ENCODE measurements around the gene LYST. TPM values are rescaled to one million over a fixed set of nuclear protein-coding genes. Genes with fewer than 3 reads are reported as not detected.

Gene LYST
- total and polyA plus RNA-seq, 7 donors, result 6.6 to 53.2 (median 21.9) TPM

DNA sequence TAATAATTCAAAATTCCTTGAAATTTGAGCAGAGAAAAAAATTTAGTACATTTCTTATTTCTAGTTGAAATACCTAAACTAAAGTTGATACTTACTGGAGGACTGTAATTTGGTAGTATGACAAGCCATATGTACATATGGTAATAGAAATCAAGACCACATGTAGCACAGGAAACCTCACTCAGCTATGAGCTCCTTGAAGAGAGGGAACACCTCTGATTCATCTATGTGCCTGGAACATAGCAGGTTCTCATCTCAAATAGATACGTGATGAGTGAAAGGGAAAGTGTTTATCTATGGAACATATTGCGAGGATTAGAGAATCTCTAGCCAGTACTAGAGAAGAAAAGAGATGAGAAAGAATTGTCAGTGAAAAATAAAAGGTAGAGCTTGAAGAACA lies 169.2 kb downstream of the LYST start:
- H3K9me3 ChIP-seq, result no peaks in the 10 kb centered on the region
- H3K4me3 ChIP-seq, result no peak overlapping the region
- H3K36me3 ChIP-seq, result peaks cover 11 to 75% (median 30%) of the 10 kb centered on the region in 4 donors
- DNase-seq, result no peak
- no peak overlapping the region for H3K27ac ChIP-seq
- 79 to 89% methylated on average over 2 of the region's 2 CpGs for WGBS, 2 donors
- no peaks in the 10 kb centered on the region for H3K4me1 ChIP-seq
- no peaks in the 10 kb centered on the region for H3K27me3 ChIP-seq
- TF ChIP-seq POLR2A (IDR thresholded peaks at IDR 0.05), result no peak
- TF ChIP-seq, protein P1, sequence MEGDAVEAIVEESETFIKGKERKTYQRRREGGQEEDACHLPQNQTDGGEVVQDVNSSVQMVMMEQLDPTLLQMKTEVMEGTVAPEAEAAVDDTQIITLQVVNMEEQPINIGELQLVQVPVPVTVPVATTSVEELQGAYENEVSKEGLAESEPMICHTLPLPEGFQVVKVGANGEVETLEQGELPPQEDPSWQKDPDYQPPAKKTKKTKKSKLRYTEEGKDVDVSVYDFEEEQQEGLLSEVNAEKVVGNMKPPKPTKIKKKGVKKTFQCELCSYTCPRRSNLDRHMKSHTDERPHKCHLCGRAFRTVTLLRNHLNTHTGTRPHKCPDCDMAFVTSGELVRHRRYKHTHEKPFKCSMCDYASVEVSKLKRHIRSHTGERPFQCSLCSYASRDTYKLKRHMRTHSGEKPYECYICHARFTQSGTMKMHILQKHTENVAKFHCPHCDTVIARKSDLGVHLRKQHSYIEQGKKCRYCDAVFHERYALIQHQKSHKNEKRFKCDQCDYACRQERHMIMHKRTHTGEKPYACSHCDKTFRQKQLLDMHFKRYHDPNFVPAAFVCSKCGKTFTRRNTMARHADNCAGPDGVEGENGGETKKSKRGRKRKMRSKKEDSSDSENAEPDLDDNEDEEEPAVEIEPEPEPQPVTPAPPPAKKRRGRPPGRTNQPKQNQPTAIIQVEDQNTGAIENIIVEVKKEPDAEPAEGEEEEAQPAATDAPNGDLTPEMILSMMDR (IDR thresholded peaks at IDR 0.05), result no peak
- no peak for TF ChIP-seq EP300 (IDR thresholded peaks at IDR 0.05)
- intact Hi-C loops (cut with DNase I), result no loop called here

DNA sequence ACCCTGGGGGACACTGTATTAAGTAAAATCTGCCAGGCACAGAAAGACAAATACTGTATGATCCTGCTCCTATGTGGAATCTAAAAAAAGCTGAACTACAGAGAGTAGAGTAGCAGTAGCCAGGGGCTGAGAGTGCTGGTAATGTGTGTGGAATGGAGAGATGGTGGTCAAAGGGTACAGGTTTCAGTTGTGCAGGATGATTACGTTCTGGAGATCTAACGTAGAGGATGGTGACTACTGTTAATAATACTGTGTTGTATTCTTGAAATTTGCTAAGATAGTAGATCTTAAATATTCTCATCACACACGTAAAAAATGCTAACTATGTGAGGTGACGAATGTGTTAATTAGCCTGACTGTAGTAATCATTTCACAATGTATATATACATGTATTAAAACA lies 177.3 kb downstream of the LYST start:
- Histone ChIP-seq H3K27ac (no peak overlapping the region), H3K27me3 (no peaks in the 10 kb centered on the region), H3K4me1 (no peaks in the 10 kb centered on the region), H3K36me3 (peaks cover 0 to 81% (median 23%) of the 10 kb centered on the region in 4 donors), H3K4me3 (no peak overlapping the region), H3K9me3 (no peaks in the 10 kb centered on the region)
- WGBS, 2 donors, result 97 to 98% methylated on average over 4 of the region's 4 CpGs
- no peak for TF ChIP-seq POLR2A (IDR thresholded peaks at IDR 0.05)
- TF ChIP-seq POLR2AphosphoS5 (IDR thresholded peaks at IDR 0.05), result no peak
- TF ChIP-seq, protein P1 (IDR thresholded peaks at IDR 0.05), result no peak
- no peak for TF ChIP-seq EP300 (IDR thresholded peaks at IDR 0.05)
- DNase-seq, result no peak
- intact Hi-C loops (cut with DNase I), result no loop called here

DNA sequence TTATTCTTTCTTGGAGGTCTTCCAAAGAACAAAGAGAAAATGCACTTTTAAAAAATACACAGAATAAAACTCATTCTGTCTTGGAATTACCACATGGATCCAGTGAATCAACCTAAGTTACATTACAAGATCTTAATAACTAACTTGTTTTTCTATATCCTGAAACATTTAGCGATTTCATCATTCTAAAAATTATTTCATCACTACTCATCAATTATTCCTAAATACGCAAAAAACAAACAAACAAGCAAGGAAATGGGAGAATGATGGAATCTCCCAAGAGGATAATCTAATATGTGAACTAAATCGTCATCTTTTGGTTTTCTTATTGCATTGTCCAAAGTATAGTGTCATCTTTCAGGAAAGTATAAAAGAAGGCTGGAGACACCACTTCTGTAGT lies 178.6 kb downstream of the LYST start:
- intact Hi-C loops (cut with DNase I), result no loop called here
- no peak for DNase-seq
- Histone ChIP-seq H3K4me3 (no peak overlapping the region), H3K36me3 (peaks cover 0 to 79% (median 24%) of the 10 kb centered on the region in 4 donors), H3K27me3 (no peaks in the 10 kb centered on the region), H3K27ac (no peak overlapping the region), H3K4me1 (no peaks in the 10 kb centered on the region), H3K9me3 (no peaks in the 10 kb centered on the region)
- TF ChIP-seq, protein P1 (IDR thresholded peaks at IDR 0.05), result no peak
- TF ChIP-seq POLR2A (IDR thresholded peaks at IDR 0.05) (no peak), EP300 (IDR thresholded peaks at IDR 0.05) (no peak), POLR2AphosphoS5 (IDR thresholded peaks at IDR 0.05) (no peak)
- 95 to 97% methylated on average over 3 of the region's 3 CpGs for WGBS, 2 donors

DNA sequence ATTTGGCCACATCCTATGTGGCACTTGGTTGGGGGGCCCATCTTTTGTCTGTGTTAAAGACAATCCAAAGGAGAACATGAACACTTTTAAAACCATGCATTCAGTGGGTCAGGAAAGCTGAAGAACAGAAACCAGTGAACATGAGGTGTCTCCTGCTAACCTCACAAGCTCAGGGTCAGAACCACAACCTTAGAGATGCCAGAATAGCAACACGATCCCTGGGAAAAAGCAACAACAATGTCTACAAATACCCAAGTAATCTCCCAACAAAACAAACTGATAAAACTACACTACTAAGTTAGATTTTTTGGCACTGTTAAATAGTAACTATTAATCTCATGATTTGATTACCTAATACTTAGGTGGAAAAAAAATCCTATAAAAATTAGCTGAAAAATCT lies 183.1 kb downstream of the LYST start:
- no peak for DNase-seq
- no peaks in the 10 kb centered on the region for H3K9me3 ChIP-seq
- no peaks in the 10 kb centered on the region for H3K27me3 ChIP-seq
- H3K27ac ChIP-seq, result no peak overlapping the region
- no peak overlapping the region for H3K4me3 ChIP-seq
- H3K36me3 ChIP-seq, result peaks cover 0 to 57% (median 11%) of the 10 kb centered on the region in 4 donors
- WGBS, 2 donors, result 91% methylated on average over 1 of the region's 1 CpG
- TF ChIP-seq EP300 (IDR thresholded peaks at IDR 0.05) (no peak), POLR2AphosphoS5 (IDR thresholded peaks at IDR 0.05) (no peak), POLR2A (IDR thresholded peaks at IDR 0.05) (no peak)
- TF ChIP-seq, protein P1 (IDR thresholded peaks at IDR 0.05), result no peak
- H3K4me1 ChIP-seq, result no peaks in the 10 kb centered on the region
- intact Hi-C loops (cut with DNase I), result no loop called here

DNA sequence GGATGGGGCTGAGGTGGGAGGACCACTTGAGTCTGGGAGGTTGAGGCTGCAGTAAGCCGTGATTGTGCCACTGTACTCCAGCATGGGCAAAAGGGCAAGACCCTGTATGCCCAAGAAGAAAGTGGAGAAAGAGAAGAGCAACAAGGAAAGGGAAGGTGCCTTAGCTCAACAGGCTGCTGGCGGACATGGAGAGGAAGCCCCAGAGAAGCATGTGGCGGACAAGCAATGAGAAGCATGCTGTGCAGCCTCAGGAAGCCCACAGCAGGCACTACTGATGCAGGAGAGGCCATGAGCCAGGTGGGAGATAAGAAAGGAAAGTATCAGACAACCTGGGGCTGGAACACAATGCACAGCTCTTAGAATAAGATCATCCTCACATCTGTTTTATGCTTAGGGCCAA lies 184.5 kb downstream of the LYST start:
- no peak overlapping the region for H3K4me3 ChIP-seq
- TF ChIP-seq EP300 (IDR thresholded peaks at IDR 0.05), result no peak
- no peak for TF ChIP-seq POLR2A (IDR thresholded peaks at IDR 0.05)
- TF ChIP-seq, protein P1 (IDR thresholded peaks at IDR 0.05), result no peak
- no peak for TF ChIP-seq POLR2AphosphoS5 (IDR thresholded peaks at IDR 0.05)
- no peak for DNase-seq
- intact Hi-C loops (cut with DNase I), result no loop called here
- H3K27ac ChIP-seq, result no peak overlapping the region
- no peaks in the 10 kb centered on the region for H3K27me3 ChIP-seq
- peaks cover 0 to 59% (median 14%) of the 10 kb centered on the region in 4 donors for H3K36me3 ChIP-seq
- 96 to 99% methylated on average over 3 of the region's 3 CpGs for WGBS, 2 donors
- H3K9me3 ChIP-seq, result no peaks in the 10 kb centered on the region
- no peaks in the 10 kb centered on the region for H3K4me1 ChIP-seq

All from sigmoid colon (tissue), 7 donors.